PC-3 (cell line): ENCODE data around the gene LNPEP. TPM values are rescaled to one million over a fixed set of nuclear protein-coding genes. Genes with fewer than 3 reads are reported as not detected.

Experiments used
- ATAC-seq: fragments of 200-7000 bp; cut with Tn5 transposase; 2 replicates; pipeline ENCODE4 v1.9.1; 2020; ENCODE audit warnings: mild to moderate bottlenecking, moderate library complexity
- BruUV-seq: library from RNA; stranded (reverse); fragments of 400-500 nt; replicated peaks from 2 replicates; lab custom pipeline; 2021; lab: Mats Ljungman, UMichigan
- CTCF ChIA-PET: fragments of 300-600 bp; sonication (Branson Sonifier 250); formaldehyde crosslinking; loops from one replicate; lab custom pipeline; 2022; ENCODE audit warnings: antibody characterized with exemption; lab: Charles Lee
- POLR2A ChIA-PET: fragments of 300-600 bp; sonication (Branson Sonifier 250); formaldehyde crosslinking; loops from one replicate; lab custom pipeline; 2022; ENCODE audit warnings: antibody characterized with exemption; ENCODE audit not compliant: unreplicated experiment; lab: Charles Lee
- DNase-seq: peaks from one replicate; pipeline ENCODE4 v3.0.0-alpha.2; 2015
- H2AFZ ChIP-seq: fragments of 300-600 bp; sonication (generic); 2 replicates; pipeline ENCODE4 v1.6.0; 2016; ENCODE audit warnings: antibody characterized with exemption, low read length
- H3F3A ChIP-seq: fragments of 300-600 bp; sonication (generic); one replicate; pipeline ENCODE4 v1.6.0; 2017; ENCODE audit warnings: antibody characterized with exemption, low read length, control low read depth, mild to moderate bottlenecking; ENCODE audit not compliant: unreplicated experiment
- H3K27ac ChIP-seq: fragments of 300-600 bp; sonication (generic); 2 replicates; pipeline ENCODE4 v1.5.1; 2016; ENCODE audit warnings: mild to moderate bottlenecking, low read length
- H3K27me3 ChIP-seq: fragments of 300-600 bp; sonication (generic); 2 replicates; pipeline ENCODE4 v1.6.1; 2016; ENCODE audit warnings: low read length, mixed read lengths
- H3K36me3 ChIP-seq: fragments of 300-600 bp; sonication (generic); 2 replicates; pipeline ENCODE4 v1.6.1; 2016; ENCODE audit warnings: low read depth, mixed run types, low read length, mixed read lengths
- H3K4me1 ChIP-seq: fragments of 300-600 bp; sonication (generic); 2 replicates; pipeline ENCODE4 v1.5.1; 2016; ENCODE audit warnings: low read length; ENCODE audit not compliant: insufficient read depth
- H3K4me2 ChIP-seq: fragments of 300-600 bp; sonication (generic); 2 replicates; pipeline ENCODE4 v1.6.0; 2016; ENCODE audit warnings: low read length
- H3K4me3 ChIP-seq: fragments of 300-600 bp; sonication (generic); 2 replicates; pipeline ENCODE4 v1.5.1; 2016; ENCODE audit warnings: mild to moderate bottlenecking, low read length, mixed read lengths
- H3K79me2 ChIP-seq: fragments of 300-600 bp; sonication (generic); 2 replicates; pipeline ENCODE4 v1.6.1; 2017; ENCODE audit warnings: low read length, mixed read lengths
- H3K9ac ChIP-seq: fragments of 300-600 bp; sonication (generic); 2 replicates; pipeline ENCODE4 v1.6.0; 2016; ENCODE audit warnings: mild to moderate bottlenecking, low read length
- H3K9me2 ChIP-seq: fragments of 300-600 bp; sonication (generic); replicated peaks from 2 replicates; pipeline ENCODE4 v1.6.1; 2016; ENCODE audit warnings: mixed run types, low read length, mixed read lengths
- H3K9me3 ChIP-seq: fragments of 300-600 bp; sonication (generic); 2 replicates; pipeline ENCODE4 v1.6.1; 2016; ENCODE audit warnings: low read length, mixed read lengths
- H4K20me1 ChIP-seq: fragments of 300-600 bp; sonication (generic); 2 replicates; pipeline ENCODE4 v1.6.1; 2016; ENCODE audit warnings: low read length, mixed read lengths
- CTCF ChIP-seq: fragments of 300-600 bp; sonication (generic); conservative IDR thresholded peaks from 2 replicates; pipeline ENCODE4 v1.5.1; 2017; ENCODE audit warnings: antibody characterized with exemption, low read depth, mild to moderate bottlenecking, low read length
- EZH2 ChIP-seq: fragments of 300-600 bp; sonication (generic); IDR thresholded peaks from one replicate; pipeline ENCODE4 v1.6.1; 2017; ENCODE audit warnings: antibody characterized with exemption, mild to moderate bottlenecking, low read length; ENCODE audit not compliant: unreplicated experiment
- EZH2phosphoT487 ChIP-seq: fragments of 300-600 bp; sonication (generic); IDR thresholded peaks from 2 replicates; pipeline ENCODE4 v1.6.1; 2018; ENCODE audit warnings: mild to moderate bottlenecking, antibody characterized with exemption, low read length, borderline replicate concordance
- intact Hi-C: fragments of 100-400 bp; cut with micrococcal nuclease; formaldehyde crosslinking; loops from 2 replicates; pipeline ENCODE4 v1.9.0; 2023
- total RNA-seq: library from RNA; depleted of rRNA; stranded (reverse); fragments of >200 nt; gene quantifications from 2 replicates; pipeline ENCODE4 v1.2.3, GENCODE V29; 2014

Gene LNPEP
- total RNA-seq, 1 experiment from 2014 or later = 11.1 TPM

- TF ChIP-seq EZH2 = no peak
- TF ChIP-seq EZH2phosphoT487 = no peak
- no peak for TF ChIP-seq CTCF
- Histone ChIP-seq H3K27ac (no peak overlapping the region), H3K4me1 (peaks cover 18% of the 10 kb centered on the region), H3K9ac (no peak overlapping the region), H3K9me3 (no peaks in the 10 kb centered on the region), H3K36me3 (no peaks in the 10 kb centered on the region), H3F3A (no peaks in the 10 kb centered on the region), H2AFZ (no peak overlapping the region), H4K20me1 (no peaks in the 10 kb centered on the region), H3K9me2 (0 out of 2 replicates have a peak, but pooled peaks cover 3% of the 10 kb centered on the region), H3K4me3 (no peak overlapping the region), H3K27me3 (no peaks in the 10 kb centered on the region), H3K79me2 (no peaks in the 10 kb centered on the region), H3K4me2 (no peak overlapping the region)
- BruUV-seq = no TSS peak
- no peak for ATAC-seq
- ChIA-PET CTCF (no interaction called here), POLR2A (no interaction called here)
- intact Hi-C loops = loop anchor here (5.0 kb wide), 1 partner anchor 220 kb away; the partner anchor contains the start of gene LIX1
- no peak for DNase-seq
Observed at GRCh38 chr5:96922499-96923244, 13.2 kb upstream of the LNPEP start.

- no peaks in the 10 kb centered on the region for H3K36me3 ChIP-seq
- peak; percentile 82 for ATAC-seq
- peak overlapping the region; percentile 20 for H3K4me3 ChIP-seq
- no peaks in the 10 kb centered on the region for H3K27me3 ChIP-seq
- TF ChIP-seq EZH2 = no peak
- no peak for TF ChIP-seq EZH2phosphoT487
- no peak for TF ChIP-seq CTCF
- H3K4me1 ChIP-seq = peaks cover 18% of the 10 kb centered on the region
- no peak overlapping the region for H3K9ac ChIP-seq
- H4K20me1 ChIP-seq = no peaks in the 10 kb centered on the region
- POLR2A ChIA-PET = interaction anchor here (0.7 kb wide), 1 partner anchor 133 kb away, joined by 12 read pairs; no protein-coding TSS in a partner anchor
- H3K9me3 ChIP-seq = no peaks in the 10 kb centered on the region
- intact Hi-C loops = loop anchor here (1.0 to 5.0 kb wide), 2 partner anchors 11 to 218 kb away; partner anchors contain the start of gene LIX1
- H3K27ac ChIP-seq = peak overlapping the region; percentile 9; the same call in 1 of the 2 replicates
- no peaks in the 10 kb centered on the region for H3K79me2 ChIP-seq
- CTCF ChIA-PET = no interaction called here
- peak overlapping the region; percentile 51 for H3K4me2 ChIP-seq
- peak; percentile 70 for DNase-seq
- no peaks in the 10 kb centered on the region for H3F3A ChIP-seq
- peak overlapping the region; percentile 15 for H2AFZ ChIP-seq
- H3K9me2 ChIP-seq = 0 out of 2 replicates have a peak, but pooled peaks cover 3% of the 10 kb centered on the region
- no TSS peak for BruUV-seq
Observed at GRCh38 chr5:96924016-96924443, 11.8 kb upstream of the LNPEP start.

GRCh38 chr5:96926276-96926675 lies 9.6 kb upstream of the LNPEP start:
- Histone ChIP-seq H3K9me3 (no peaks in the 10 kb centered on the region), H3K4me3 (no peak overlapping the region), H3K4me1 (peaks cover 14% of the 10 kb centered on the region), H3K27ac (no peak overlapping the region), H2AFZ (no peak overlapping the region), H3K27me3 (no peaks in the 10 kb centered on the region), H3K36me3 (no peaks in the 10 kb centered on the region), H3K79me2 (no peaks in the 10 kb centered on the region), H3K4me2 (no peak overlapping the region), H3K9me2 (no peaks in the 10 kb centered on the region), H4K20me1 (no peaks in the 10 kb centered on the region), H3F3A (no peaks in the 10 kb centered on the region), H3K9ac (no peak overlapping the region)
- intact Hi-C loops = no loop called here
- no peak for DNase-seq
- ChIA-PET POLR2A (no interaction called here), CTCF (no interaction called here)
- BruUV-seq = no TSS peak
- TF ChIP-seq EZH2phosphoT487 = no peak
- no peak for TF ChIP-seq EZH2
- TF ChIP-seq CTCF = no peak
- no peak for ATAC-seq
